PFSK-1 (cell line): ENCODE measurements around the gene TLCD2.

ENCODE experiments used
- FOXP2 ChIP-seq: optimal IDR thresholded peaks from 2 replicates; pipeline ENCODE3; 2011; ENCODE audit warnings: borderline replicate concordance, control low read depth, inconsistent platforms; ENCODE audit not compliant: insufficient read depth; ENCODE audit errors: extremely low read length, extremely low read depth
- POLR2AphosphoS5 ChIP-seq: IDR thresholded peaks from 2 replicates; pipeline ENCODE4 v1.6.1; 2012; ENCODE audit warnings: low read depth, mild to moderate bottlenecking, control low read depth, low read length, moderate library complexity
- REST ChIP-seq, 2 experiments: IDR thresholded peaks; 2 replicates each; pipeline versions ENCODE4 v1.6.1 to v1.8.0; 2011 to 2012; ENCODE audit warnings: low read depth in 2 of 2, low read length in 2 of 2, control low read depth in 1 of 2, inconsistent platforms in 1 of 2, mild to moderate bottlenecking in 1 of 2, moderate library complexity in 1 of 2; ENCODE audit not compliant: insufficient read depth in 1 of 2
- SIN3A ChIP-seq: IDR thresholded peaks from 2 replicates; pipeline ENCODE4 v1.6.1; 2012; ENCODE audit warnings: mild to moderate bottlenecking, low read length, moderate library complexity, borderline replicate concordance; ENCODE audit not compliant: insufficient read depth
- TAF1 ChIP-seq: IDR thresholded peaks from 2 replicates; pipeline ENCODE4 v1.6.1; 2012; ENCODE audit warnings: low read length, control low read depth, borderline replicate concordance; ENCODE audit not compliant: insufficient read depth

The TLCD2 gene

GRCh38 chr17:1713878-1714426 is 3.8 kb upstream of the TLCD2 start:
- TF ChIP-seq TAF1 (0 out of 2 replicates have a peak, but pooled peaks have one; percentile 3), SIN3A (no peak), FOXP2 (no peak), POLR2AphosphoS5 (no peak; the same call in 1 of the 2 replicates), REST (IDR thresholded peaks at IDR 0.05; ENCODE audit: insufficient read depth in 1 of 2, low read depth in 2 of 2, low read length in 2 of 2) (no peak)

- TF ChIP-seq TAF1 (no peak), FOXP2 (no peak), SIN3A (no peak), REST (IDR thresholded peaks at IDR 0.05; ENCODE audit: insufficient read depth in 1 of 2, low read depth in 2 of 2, low read length in 2 of 2) (no peak), POLR2AphosphoS5 (peak; percentile 30; the same call in 1 of the 2 replicates)
Observed at GRCh38 chr17:1713160-1713877, 3.1 kb upstream of the TLCD2 start.

GRCh38 chr17:1712271-1712670 is 2.1 kb upstream of the TLCD2 start:
- TF ChIP-seq POLR2AphosphoS5, result no peak
- TF ChIP-seq FOXP2, result no peak
- TF ChIP-seq TAF1, result no peak
- no peak for TF ChIP-seq REST (IDR thresholded peaks at IDR 0.05; ENCODE audit: insufficient read depth in 1 of 2, low read depth in 2 of 2, low read length in 2 of 2)
- TF ChIP-seq SIN3A, result no peak

- TF ChIP-seq POLR2AphosphoS5, result no peak
- TF ChIP-seq REST (IDR thresholded peaks at IDR 0.05; ENCODE audit: insufficient read depth in 1 of 2, low read depth in 2 of 2, low read length in 2 of 2), result no peak
- TF ChIP-seq TAF1, result no peak
- no peak for TF ChIP-seq FOXP2
- TF ChIP-seq SIN3A, result no peak
Observed at GRCh38 chr17:1711804-1712203, 1.6 kb upstream of the TLCD2 start.
